KMS-11 (cell line): Measurements from ENCODE around the gene NOXA1.

Experiments
- H2AFZ ChIP-seq: fragments of 200-600 bp; sonication (generic); 2 replicates; pipeline ENCODE4 v1.6.1; 2016; ENCODE audit warnings: antibody characterized with exemption, mixed run types, low read depth
- H3K27ac ChIP-seq: fragments of 200-600 bp; sonication (generic); 2 replicates; pipeline ENCODE4 v1.6.1; 2016; ENCODE audit warnings: mild to moderate bottlenecking, mixed run types
- H3K27me3 ChIP-seq: fragments of 200-600 bp; sonication (generic); 2 replicates; pipeline ENCODE4 v1.6.1; 2017; ENCODE audit warnings: mild to moderate bottlenecking, low read depth, mixed run types, moderate library complexity; ENCODE audit not compliant: insufficient read depth
- H3K36me3 ChIP-seq: fragments of 200-600 bp; sonication (generic); 2 replicates; pipeline ENCODE4 v1.6.1; 2017; ENCODE audit warnings: mild to moderate bottlenecking, mixed run types; ENCODE audit not compliant: insufficient read depth
- H3K4me1 ChIP-seq: fragments of 200-600 bp; sonication (generic); 2 replicates; pipeline ENCODE4 v1.6.1; 2016; ENCODE audit warnings: mild to moderate bottlenecking, low read depth, mixed run types; ENCODE audit not compliant: poor library complexity, severe bottlenecking
- H3K4me2 ChIP-seq: fragments of 200-600 bp; sonication (generic); 2 replicates; pipeline ENCODE4 v1.7.0; 2016; ENCODE audit warnings: mild to moderate bottlenecking, mixed run types
- H3K4me3 ChIP-seq: fragments of 200-600 bp; sonication (generic); IDR thresholded peaks from 2 replicates; pipeline ENCODE4 v1.6.1; 2017; ENCODE audit warnings: low read depth, low read length, mixed read lengths; ENCODE audit not compliant: insufficient read depth
- H3K79me2 ChIP-seq: fragments of 200-600 bp; sonication (generic); 2 replicates; pipeline ENCODE4 v1.6.1; 2016; ENCODE audit warnings: low read depth, mixed run types; ENCODE audit not compliant: insufficient read depth
- H3K9ac ChIP-seq: fragments of 200-600 bp; sonication (generic); 2 replicates; pipeline ENCODE4 v1.6.1; 2016; ENCODE audit warnings: mild to moderate bottlenecking, mixed run types
- H4K20me1 ChIP-seq: fragments of 200-600 bp; sonication (generic); 2 replicates; pipeline ENCODE4 v1.6.1; 2016; ENCODE audit warnings: mild to moderate bottlenecking, mixed run types; ENCODE audit not compliant: insufficient read depth
- CTCF ChIP-seq: fragments of 200-600 bp; sonication (generic); conservative IDR thresholded peaks from 2 replicates; pipeline ENCODE4 v1.6.1; 2017; ENCODE audit warnings: low read depth, mild to moderate bottlenecking, antibody characterized with exemption, low read length, moderate library complexity, mixed read lengths

Gene NOXA1

GRCh38 chr9:137417161-137418021 lies 5.8 kb upstream of the NOXA1 start:
- H3K4me3 ChIP-seq, result no peak overlapping the region
- H3K27ac ChIP-seq, result no peak overlapping the region
- H3K4me1 ChIP-seq, result peaks cover 3% of the 10 kb centered on the region
- TF ChIP-seq CTCF, result no peak
- no peaks in the 10 kb centered on the region; the same call in 1 of the 2 replicates for H3K79me2 ChIP-seq
- no peak overlapping the region for H3K4me2 ChIP-seq
- no peaks in the 10 kb centered on the region for H4K20me1 ChIP-seq
- H3K36me3 ChIP-seq, result no peaks in the 10 kb centered on the region
- no peak overlapping the region for H3K9ac ChIP-seq
- H3K27me3 ChIP-seq, result no peaks in the 10 kb centered on the region
- H2AFZ ChIP-seq, result no peak overlapping the region

- Histone ChIP-seq H4K20me1 (no peaks in the 10 kb centered on the region), H3K4me2 (peak overlapping the region; percentile 85), H3K79me2 (no peaks in the 10 kb centered on the region; the same call in 1 of the 2 replicates), H3K4me1 (peaks cover 16% of the 10 kb centered on the region), H3K27ac (peak overlapping the region; percentile 5; the same call in 1 of the 2 replicates), H3K9ac (peak overlapping the region; percentile 56), H3K36me3 (no peaks in the 10 kb centered on the region), H3K27me3 (peaks cover 16% of the 10 kb centered on the region), H2AFZ (peak overlapping the region; percentile 69), H3K4me3 (no peak overlapping the region)
- TF ChIP-seq CTCF, result no peak
These were observed 1.2 kb upstream of the NOXA1 start for GRCh38 chr9:137421838-137422603.

GRCh38 chr9:137423514-137424291 lies 510 bp downstream of the NOXA1 start:
- no peaks in the 10 kb centered on the region for H4K20me1 ChIP-seq
- H3K9ac ChIP-seq, result peak overlapping the region; percentile 50; the same call in 1 of the 2 replicates
- no peak overlapping the region for H3K4me3 ChIP-seq
- no peak overlapping the region for H3K27ac ChIP-seq
- no peaks in the 10 kb centered on the region; the same call in 1 of the 2 replicates for H3K79me2 ChIP-seq
- peaks cover 23% of the 10 kb centered on the region for H3K27me3 ChIP-seq
- H3K4me1 ChIP-seq, result peaks cover 16% of the 10 kb centered on the region
- H2AFZ ChIP-seq, result peak overlapping the region; percentile 81
- peak; percentile 18; the same call in 1 of the 2 replicates for TF ChIP-seq CTCF
- H3K4me2 ChIP-seq, result peak overlapping the region; percentile 84
- H3K36me3 ChIP-seq, result no peaks in the 10 kb centered on the region

GRCh38 chr9:137426018-137426681 lies 3.0 kb downstream of the NOXA1 start:
- Histone ChIP-seq H3K4me1 (peaks cover 23% of the 10 kb centered on the region), H2AFZ (no peak overlapping the region), H3K4me3 (no peak overlapping the region), H4K20me1 (no peaks in the 10 kb centered on the region), H3K9ac (no peak overlapping the region), H3K36me3 (no peaks in the 10 kb centered on the region), H3K79me2 (no peaks in the 10 kb centered on the region; the same call in 1 of the 2 replicates), H3K27me3 (peaks cover 32% of the 10 kb centered on the region), H3K27ac (no peak overlapping the region), H3K4me2 (no peak overlapping the region)
- TF ChIP-seq CTCF, result no peak
